ENCODE measurements around the gene GALP. TPM values are rescaled to one million over a fixed set of nuclear protein-coding genes. Genes with fewer than 3 reads are reported as not detected.

GALP gene
- total and polyA plus RNA-seq, 10 donors, result not detected

DNA sequence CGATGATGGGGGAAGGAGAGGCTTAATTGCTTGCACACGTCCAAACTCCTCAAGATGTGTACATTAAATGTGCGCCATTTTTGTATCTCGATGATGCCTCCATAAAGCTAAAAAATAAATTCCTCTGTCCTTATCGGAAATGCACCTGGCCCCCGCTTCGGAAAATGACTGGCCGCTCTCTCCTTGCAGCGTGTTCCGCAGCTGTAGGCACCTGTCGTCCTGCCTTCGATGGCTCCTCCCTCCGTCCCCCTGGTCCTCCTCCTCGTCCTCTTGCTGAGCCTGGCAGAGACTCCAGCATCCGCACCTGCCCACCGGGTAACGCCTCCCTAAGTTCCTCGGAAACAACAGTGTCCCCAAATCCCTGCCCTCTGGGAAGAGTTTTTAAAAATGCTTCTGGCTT lies 1.1 kb downstream of the GALP start:
- DNase-seq, result no peak
- intact Hi-C loops (cut with DNase I; ENCODE audit: low total_unique reads), result no loop called here
- no peaks in the 10 kb centered on the region for H3K36me3 ChIP-seq
- 77 to 87% (median 83%) methylated on average over 18 of the region's 18 CpGs for WGBS, 5 donors
- peaks cover 0 to 2% (median 1%) of the 10 kb centered on the region in 6 donors for H3K4me1 ChIP-seq
- no peak overlapping the region for H3K4me3 ChIP-seq
- H3K27ac ChIP-seq, result no peak overlapping the region
- H3K27me3 ChIP-seq (replicated peaks in 1 of 7), result peaks cover 0 to 46% (median 0%) of the 10 kb centered on the region in 7 donors
- no peaks in the 10 kb centered on the region for H3K9me3 ChIP-seq
- TF ChIP-seq, protein P1, sequence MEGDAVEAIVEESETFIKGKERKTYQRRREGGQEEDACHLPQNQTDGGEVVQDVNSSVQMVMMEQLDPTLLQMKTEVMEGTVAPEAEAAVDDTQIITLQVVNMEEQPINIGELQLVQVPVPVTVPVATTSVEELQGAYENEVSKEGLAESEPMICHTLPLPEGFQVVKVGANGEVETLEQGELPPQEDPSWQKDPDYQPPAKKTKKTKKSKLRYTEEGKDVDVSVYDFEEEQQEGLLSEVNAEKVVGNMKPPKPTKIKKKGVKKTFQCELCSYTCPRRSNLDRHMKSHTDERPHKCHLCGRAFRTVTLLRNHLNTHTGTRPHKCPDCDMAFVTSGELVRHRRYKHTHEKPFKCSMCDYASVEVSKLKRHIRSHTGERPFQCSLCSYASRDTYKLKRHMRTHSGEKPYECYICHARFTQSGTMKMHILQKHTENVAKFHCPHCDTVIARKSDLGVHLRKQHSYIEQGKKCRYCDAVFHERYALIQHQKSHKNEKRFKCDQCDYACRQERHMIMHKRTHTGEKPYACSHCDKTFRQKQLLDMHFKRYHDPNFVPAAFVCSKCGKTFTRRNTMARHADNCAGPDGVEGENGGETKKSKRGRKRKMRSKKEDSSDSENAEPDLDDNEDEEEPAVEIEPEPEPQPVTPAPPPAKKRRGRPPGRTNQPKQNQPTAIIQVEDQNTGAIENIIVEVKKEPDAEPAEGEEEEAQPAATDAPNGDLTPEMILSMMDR (IDR thresholded peaks at IDR 0.05 in 8 of 11, conservative IDR thresholded peaks at IDR 0.05 in 3 of 11), result no peak
- TF ChIP-seq POLR2AphosphoS5 (IDR thresholded peaks at IDR 0.05), result no peak
- no peak for TF ChIP-seq POLR2A (IDR thresholded peaks at IDR 0.05)

DNA sequence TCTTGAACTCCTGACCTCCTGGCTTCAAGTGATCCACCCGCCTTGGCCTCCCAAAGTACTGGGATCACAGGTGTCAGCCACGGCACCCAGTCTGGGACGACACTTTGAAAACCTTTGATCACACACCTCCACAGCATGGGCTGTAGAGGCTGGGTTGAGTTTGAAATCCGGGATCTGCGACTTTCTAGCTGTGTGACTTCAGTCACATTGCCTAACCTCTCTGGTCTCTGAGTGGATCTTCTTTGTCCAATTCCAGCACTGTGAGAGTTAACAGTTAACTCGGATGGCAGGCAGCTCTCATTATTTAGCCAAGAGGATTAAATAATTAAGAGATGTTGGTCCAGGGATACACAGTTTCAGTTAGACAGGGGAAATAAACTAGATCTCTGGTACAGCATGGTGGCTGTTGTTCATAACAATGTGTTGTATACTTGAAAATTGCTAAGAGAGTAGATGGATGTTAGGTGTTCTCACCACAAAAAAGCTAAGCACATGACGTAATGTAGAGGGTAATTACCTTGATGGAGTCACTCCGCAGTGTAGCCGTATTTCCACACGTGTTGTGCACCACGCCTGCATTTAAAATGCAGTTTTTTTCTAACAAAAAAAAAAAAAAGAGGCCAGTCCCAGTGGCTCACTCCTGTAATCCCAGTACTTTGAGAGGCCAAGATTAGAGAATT lies 1.9 kb downstream of the GALP start:
- no peak for DNase-seq
- WGBS, 5 donors, result 70 to 74% (median 71%) methylated on average over 11 of the region's 11 CpGs
- Histone ChIP-seq H3K27me3 (replicated peaks in 1 of 7) (peaks cover 0 to 48% (median 0%) of the 10 kb centered on the region in 7 donors), H3K4me1 (no peaks in the 10 kb centered on the region), H3K36me3 (no peaks in the 10 kb centered on the region), H3K27ac (no peak overlapping the region), H3K4me3 (no peak overlapping the region), H3K9me3 (no peaks in the 10 kb centered on the region)
- intact Hi-C loops (cut with DNase I; ENCODE audit: low total_unique reads), result no loop called here
- TF ChIP-seq, protein P1 (IDR thresholded peaks at IDR 0.05 in 8 of 11, conservative IDR thresholded peaks at IDR 0.05 in 3 of 11), result no peak
- TF ChIP-seq POLR2AphosphoS5 (IDR thresholded peaks at IDR 0.05), result no peak
- no peak for TF ChIP-seq POLR2A (IDR thresholded peaks at IDR 0.05)

DNA sequence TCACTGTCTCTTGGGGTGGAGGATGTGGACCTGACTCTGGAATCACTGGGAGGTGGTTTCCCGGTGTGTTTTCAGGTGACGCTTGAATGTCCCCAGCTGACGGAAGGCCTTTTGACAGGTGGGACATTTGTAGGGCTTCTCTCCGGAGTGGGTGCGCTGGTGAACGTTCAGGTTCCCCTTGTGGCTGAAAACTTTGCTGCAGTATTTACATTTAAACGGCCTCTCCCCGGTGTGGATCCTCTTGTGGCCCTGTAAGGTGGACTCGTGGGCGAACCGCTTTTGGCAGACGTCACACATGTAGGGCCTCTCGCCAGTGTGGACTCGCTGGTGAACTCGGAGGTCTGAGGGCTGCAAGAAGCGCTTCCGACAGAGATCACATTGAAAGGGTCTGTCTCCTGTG lies 14.0 kb downstream of the GALP start:
- WGBS, 5 donors, result 72 to 93% (median 82%) methylated on average over 13 to 17 of the region's 17 CpGs
- no peak for DNase-seq
- H3K27ac ChIP-seq, result no peak overlapping the region
- H3K27me3 ChIP-seq (replicated peaks in 1 of 7), result peaks cover 0 to 13% (median 0%) of the 10 kb centered on the region in 7 donors
- no peaks in the 10 kb centered on the region for H3K9me3 ChIP-seq
- intact Hi-C loops (cut with DNase I; ENCODE audit: low total_unique reads), result no loop called here
- TF ChIP-seq, protein P1 (IDR thresholded peaks at IDR 0.05 in 8 of 11, conservative IDR thresholded peaks at IDR 0.05 in 3 of 11), result no peak
- TF ChIP-seq POLR2AphosphoS5 (IDR thresholded peaks at IDR 0.05) (no peak), POLR2A (IDR thresholded peaks at IDR 0.05) (no peak)
- no peaks in the 10 kb centered on the region for H3K36me3 ChIP-seq
- no peaks in the 10 kb centered on the region for H3K4me1 ChIP-seq
- H3K4me3 ChIP-seq, result no peak overlapping the region

DNA sequence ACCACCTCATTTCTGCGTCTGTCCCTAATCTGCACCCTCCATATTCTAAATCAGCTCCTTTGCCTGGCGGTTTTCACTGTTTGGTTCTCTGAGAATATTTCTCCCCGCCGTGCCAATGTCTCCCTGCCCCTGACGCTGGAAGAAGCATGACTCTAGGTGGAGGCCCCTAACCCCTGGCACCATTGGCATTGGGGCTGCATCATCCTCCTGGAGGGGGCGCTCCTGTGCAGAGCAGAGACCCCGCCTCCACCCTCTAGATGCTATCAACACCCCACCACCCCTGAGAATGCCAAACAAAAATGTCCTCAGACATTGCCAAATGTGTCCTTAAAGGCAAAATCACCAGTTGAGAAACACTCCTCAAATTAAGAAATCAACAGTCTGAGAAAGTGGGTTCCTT lies 15.3 kb downstream of the GALP start:
- no peaks in the 10 kb centered on the region for H3K4me1 ChIP-seq
- no peaks in the 10 kb centered on the region for H3K36me3 ChIP-seq
- peaks cover 0 to 7% (median 0%) of the 10 kb centered on the region in 7 donors for H3K27me3 ChIP-seq (replicated peaks in 1 of 7)
- no peak overlapping the region for H3K4me3 ChIP-seq
- no peaks in the 10 kb centered on the region for H3K9me3 ChIP-seq
- WGBS, 5 donors, result 79 to 81% (median 80%) methylated on average over 7 of the region's 7 CpGs
- H3K27ac ChIP-seq, result no peak overlapping the region
- DNase-seq, result no peak
- TF ChIP-seq POLR2A (IDR thresholded peaks at IDR 0.05), result no peak
- intact Hi-C loops (cut with DNase I; ENCODE audit: low total_unique reads), result no loop called here

Data from spleen (tissue), 11 donors.